Astrocyte of the hippocampus (primary cell): Measurements from ENCODE around the gene RAB40C.

Experiments
- DNase-seq: peaks from one replicate; pipeline ENCODE4 v3.0.0; 2011; ENCODE audit warnings: low read depth, low spot score

RAB40C gene

GRCh38 chr16:589658-590187 lies at the start of gene RAB40C:
Gene RAB40C, plus strand, starts transcription at chr16:590066. Its CDS starts 226 bp downstream, at chr16:590292.
- DNase-seq, result peak; percentile 100

DNA sequence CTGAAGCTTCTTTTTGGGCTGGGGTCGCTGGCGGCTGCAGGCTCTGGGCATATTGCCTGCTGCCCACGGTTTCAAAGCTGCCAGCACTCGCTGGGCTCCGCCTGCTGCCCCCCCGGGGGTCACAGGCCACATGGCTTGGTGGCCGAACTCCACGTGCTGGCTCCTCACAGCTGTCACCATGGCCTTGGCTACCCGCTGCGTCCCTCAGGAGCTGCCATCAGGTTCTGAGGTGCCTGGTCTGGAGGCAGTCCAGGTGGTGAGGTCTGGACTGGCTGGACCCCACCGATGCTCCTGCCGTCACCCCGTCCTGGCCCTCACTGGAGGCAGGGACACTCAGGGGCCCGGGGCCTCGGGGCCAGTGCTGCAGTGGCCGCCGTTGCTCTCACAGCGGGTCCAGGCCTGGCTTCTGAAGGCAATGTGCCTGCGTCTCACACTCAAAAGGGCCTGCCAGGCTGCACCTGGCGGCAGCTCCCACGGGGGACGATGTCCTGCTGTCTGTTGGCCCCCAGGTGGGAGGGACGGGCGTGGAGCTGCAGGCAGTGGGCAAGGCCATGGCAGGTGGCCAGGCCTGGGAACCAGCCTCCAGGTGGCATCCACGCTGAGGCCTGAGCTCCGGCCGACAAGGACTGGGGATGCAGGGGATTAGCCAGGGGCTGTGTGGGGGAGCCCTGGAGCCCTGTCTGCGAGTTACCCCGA lies 49.1 kb upstream of the RAB40C start:
- no peak for DNase-seq

- no peak for DNase-seq
Measured at GRCh38 chr16:543301-544164, 46.3 kb upstream of the RAB40C start.

DNA sequence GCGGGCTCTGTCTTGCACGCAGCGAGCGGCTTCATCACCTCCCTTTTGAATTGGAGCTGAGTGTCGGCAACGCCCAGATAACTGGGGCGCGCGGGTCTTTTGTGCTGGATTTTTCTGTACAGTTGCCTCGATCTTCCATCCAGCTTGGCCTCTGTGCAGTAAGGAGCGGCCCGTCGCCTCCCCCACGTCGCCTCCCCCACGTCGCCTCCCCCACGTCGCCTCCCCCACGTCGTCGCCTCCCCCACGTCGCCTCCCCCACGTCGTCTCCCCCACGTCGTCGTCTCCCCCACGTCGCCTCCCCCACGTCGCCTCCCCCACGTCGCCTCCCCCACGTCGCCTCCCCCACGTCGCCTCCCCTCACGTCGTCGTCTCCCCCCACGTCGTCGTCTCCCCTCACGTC lies 45.3 kb upstream of the RAB40C start:
- DNase-seq, result no peak

DNA sequence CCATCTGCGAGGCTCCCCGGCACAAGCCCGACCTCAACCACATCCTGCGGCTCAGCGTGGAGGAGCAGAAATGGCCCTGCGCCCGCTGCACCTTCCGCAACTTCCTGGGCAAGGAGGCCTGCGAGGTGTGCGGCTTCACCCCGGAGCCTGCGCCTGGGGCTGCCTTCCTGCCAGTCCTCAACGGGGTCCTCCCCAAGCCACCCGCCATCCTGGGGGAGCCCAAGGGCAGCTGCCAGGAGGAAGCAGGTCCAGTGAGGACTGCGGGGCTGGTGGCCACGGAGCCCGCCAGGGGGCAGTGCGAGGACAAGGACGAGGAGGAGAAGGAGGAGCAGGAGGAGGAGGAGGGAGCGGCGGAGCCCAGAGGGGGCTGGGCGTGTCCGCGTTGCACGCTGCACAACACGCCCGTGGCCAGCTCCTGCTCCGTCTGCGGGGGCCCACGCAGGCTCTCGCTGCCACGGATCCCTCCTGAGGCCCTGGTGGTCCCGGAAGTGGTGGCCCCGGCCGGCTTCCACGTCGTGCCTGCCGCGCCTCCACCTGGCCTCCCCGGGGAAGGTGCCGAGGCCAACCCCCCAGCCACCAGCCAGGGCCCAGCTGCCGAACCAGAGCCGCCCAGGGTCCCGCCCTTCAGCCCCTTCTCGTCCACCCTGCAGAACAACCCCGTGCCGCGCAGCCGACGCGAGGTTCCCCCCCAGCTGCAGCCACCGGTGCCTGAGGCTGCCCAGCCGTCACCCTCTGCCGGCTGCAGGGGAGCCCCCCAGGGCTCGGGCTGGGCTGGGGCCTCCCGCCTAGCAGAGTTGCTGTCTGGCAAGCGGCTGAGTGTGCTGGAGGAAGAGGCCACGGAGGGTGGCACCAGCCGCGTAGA lies 42.7 kb upstream of the RAB40C start:
- DNase-seq, result peak; percentile 48

GRCh38 chr16:548586-548985 lies 41.3 kb upstream of the RAB40C start:
- DNase-seq, result no peak

DNA sequence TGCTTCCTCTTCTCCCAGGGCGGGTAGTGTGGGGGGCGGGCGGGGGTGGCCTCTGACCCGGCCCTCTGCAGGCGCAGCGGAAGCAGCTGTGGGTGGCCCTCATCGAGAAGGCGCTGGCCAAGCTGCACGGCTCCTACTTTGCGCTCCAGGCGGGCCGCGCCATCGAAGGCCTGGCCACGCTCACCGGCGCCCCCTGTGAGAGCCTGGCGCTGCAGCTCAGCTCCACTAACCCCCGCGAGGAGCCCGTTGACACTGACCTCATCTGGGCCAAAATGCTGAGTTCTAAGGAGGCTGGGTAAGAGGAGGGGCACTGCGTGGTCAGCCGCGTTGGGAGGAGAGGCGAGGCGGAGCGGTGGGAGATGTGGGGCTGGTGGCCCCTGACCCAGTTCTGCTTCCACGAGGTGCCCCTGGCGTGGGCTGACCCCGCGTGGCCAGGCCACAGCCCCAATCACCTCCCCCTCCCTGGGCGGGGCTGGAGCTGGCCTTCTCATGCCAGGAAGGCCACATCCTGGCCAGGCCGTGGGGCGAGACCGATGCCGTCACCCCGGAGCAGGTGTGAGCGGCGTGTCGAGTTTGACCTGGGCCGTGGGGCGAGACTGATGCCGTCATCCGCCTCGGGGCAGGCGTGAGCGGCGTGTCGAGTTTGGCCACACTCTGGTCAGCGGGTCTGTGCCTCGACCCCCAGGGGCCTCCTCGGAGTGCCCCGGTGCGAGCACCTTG lies 40.2 kb upstream of the RAB40C start:
- no peak for DNase-seq

- DNase-seq, result no peak
Measured at GRCh38 chr16:551210-551609, 38.7 kb upstream of the RAB40C start.

DNA sequence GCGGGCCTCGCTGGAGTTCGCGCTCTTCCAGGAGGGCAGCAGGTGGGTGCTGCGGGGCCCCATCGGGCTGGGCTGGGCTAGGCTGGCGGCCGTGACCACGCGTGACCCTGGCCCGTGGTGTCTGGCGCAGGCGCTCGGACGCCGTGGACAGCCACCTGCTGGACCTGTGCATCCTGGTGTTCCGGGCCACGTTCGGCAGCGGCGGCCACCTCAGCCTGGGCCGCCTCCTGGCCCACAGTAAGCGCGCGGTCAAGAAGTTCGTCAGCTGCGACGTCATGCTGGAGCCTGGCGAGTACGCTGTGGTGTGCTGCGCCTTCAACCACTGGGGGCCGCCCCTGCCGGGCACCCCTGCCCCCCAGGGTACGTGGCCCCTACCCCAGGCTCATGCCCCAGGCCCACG lies 37.7 kb upstream of the RAB40C start:
- DNase-seq, result no peak

DNA sequence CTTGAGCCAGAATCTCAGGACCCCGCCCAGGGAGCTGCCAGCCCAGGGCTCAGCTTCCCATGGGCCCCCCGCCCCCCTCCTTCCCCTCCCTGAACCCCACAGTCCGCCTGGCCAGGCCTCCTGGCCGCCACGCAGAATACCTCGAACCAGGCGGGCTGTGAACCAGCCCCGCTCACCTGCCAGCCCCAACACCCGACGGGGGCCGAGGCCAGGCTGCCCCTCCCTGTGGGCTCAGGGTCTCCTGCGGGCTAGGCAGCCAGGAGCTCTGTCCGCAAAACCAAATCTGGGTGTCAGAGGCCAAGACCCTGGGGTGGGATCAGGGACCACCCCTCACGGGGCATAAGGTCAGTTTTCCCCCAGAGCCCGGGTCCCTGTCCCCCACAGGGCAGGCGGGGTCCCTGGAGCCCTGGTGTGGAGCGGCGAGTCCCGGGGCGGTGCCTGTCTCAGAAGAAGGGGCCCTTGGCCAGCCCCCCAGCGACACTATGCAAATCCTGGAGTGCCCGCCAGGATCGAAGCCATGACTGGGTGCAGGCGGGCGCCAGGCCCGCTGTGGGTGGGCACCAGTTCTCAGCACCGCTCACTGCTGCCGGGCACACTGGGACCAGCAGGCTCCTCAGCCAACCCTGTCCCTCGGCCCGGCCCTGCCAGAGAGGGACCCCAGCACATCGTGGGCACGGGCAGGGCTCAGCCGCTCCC lies 36.1 kb upstream of the RAB40C start:
- no peak for DNase-seq

- DNase-seq, result no peak
Measured at GRCh38 chr16:554297-554621, 35.6 kb upstream of the RAB40C start.

- peak; percentile 61 for DNase-seq
Measured at GRCh38 chr16:554640-555365, 35.1 kb upstream of the RAB40C start.

DNA sequence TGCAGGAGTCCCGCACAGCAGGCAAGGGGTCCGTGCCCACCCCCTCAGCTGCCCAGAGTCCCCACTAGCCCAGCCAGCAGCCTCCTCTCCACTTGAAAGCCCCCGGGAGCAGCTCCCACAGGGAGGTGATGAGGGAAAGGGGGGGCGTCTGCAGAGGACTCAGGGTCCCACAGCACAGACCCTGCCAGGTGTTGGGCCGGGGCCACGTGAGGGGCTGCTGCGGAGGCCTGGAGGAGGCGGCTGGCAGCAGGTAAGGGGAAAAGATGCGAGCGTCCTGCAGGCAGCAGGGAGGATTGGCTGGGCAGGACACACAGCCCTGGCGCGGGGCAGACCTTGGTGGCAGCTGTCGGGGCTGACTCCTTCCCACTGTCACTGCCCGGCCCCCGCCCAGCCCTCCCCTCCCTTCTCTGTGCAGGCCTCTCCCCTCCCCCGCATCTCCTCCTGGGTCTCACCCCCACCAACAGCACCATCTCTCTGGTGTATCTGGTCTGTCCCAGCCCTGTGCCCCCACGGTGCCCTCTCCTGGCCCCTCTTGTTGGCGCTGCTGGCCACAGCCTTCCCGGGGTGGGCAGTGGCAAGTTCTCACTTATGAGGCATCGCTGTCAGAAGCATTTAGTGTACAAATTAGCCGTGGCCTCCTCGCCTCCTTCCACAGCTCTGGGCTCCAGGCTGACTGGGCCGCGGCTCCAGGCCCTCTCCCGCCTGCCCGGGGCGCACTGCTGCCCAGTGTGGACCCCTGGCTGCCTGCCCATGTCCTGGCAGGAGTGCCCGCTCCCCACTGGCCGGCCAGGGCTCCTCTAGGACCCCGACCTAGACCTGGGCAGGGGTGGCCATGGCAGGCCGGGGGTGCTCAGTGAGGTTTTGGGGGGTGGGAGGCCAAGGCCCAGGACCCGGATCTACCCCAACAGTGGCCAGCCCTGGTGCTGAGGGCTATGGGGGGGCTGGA lies 34.1 kb upstream of the RAB40C start:
- no peak for DNase-seq

- no peak for DNase-seq
Measured at GRCh38 chr16:556474-557173, 33.2 kb upstream of the RAB40C start.

GRCh38 chr16:557463-558297 lies 32.2 kb upstream of the RAB40C start:
- no peak for DNase-seq

GRCh38 chr16:558298-559020 lies 31.4 kb upstream of the RAB40C start:
- no peak for DNase-seq

- DNase-seq, result no peak
Measured at GRCh38 chr16:559021-559380, 30.9 kb upstream of the RAB40C start.
